Activated CD4-positive, alpha-beta T cell treated with anti-CD3 and anti-CD28 coated beads, Interleukin-2, Interleukin-6, amounts not matched to agents 100 ng/mL and 50 ng/mL, durations not matched to agents 16 hours and 8 hours (primary cell): Measurements from ENCODE around the gene TTC3.

ENCODE experiments used
- DNase-seq: peaks from one replicate; pipeline ENCODE4 v3.0.0-alpha.2; 2020

Gene TTC3

DNA sequence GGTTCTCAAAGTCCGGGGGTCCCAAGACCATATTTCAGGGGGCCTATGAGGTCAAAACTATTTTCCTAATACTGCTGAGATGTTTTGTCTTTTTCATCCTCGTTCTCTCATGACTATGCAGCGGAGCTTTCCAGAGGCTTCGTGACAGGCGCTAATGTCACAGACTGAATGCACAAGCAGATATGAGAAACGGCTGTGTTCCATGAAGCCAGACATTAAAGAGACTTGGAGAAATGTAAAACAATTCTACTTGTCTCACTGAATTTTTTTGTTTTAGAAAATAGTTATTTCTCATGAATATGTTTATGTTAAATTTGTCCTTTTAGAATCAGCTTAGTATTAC is 10.5 kb upstream of the TTC3 start:
- DNase-seq: no peak

DNA sequence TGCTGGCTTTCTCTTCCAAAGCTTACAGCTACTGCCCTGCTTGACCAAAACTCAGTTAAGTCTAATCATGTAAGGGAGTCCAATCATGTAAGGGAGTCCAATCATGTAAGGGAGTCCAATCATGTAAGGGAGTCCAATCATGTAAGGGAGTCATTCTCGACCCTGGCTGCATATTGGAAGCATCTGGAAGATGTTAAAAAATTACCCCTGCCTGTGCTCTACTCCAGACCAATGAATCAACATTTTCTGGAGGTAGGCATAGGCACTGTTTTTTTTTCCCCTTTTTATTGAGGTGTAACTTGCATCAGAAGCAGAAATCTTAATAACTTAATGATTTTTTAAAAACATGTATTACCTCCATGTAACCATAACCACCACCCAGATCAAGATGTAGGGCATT is 9.6 kb upstream of the TTC3 start:
- no peak for DNase-seq

DNA sequence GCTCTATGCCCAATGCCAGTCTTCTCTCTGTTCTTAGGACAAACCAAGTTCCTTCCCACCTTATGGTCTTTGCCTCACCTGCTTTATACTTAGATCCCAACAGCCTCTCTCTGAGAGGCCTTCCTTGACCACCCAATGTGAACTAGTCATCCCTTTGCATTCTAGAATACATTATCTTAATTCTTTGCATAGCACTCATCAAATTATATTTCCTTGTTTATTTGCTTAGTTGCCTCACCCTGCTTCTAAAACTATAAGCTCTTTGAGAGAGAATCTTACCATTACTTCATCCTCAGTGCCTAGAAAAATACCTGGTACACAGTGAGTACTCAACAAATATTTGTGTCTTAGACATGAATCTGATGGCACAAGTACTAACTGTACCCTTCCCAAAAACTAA is 8.2 kb upstream of the TTC3 start:
- no peak for DNase-seq

DNA sequence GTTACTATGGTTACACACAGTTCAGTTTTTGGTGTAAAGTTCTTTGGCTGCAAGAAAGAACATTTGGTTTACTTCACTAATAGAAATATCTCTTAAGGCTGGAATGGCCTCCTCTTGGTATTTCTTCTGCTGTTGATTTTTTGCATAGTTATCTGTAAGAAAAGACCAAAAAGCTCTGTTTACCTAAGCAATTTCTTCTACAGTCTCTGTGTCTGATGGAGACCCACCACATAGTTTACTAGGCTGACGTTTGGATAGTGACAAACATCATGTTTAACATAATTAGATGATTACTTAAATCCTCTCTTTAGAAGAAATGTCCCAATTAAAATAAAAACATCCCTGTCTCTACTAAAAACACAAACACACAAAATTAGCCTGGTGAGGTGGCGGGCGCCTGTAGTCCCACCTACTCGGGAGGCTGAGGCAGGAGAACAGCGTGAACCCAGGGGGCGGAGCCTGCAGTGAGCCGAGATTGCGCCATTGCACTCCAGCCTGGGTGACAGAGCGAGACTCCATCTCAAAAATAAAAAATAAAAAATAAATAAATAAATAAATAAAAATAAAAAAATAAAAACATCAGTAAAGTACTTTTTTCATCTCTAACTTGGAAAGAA is 7.4 kb upstream of the TTC3 start:
- no peak for DNase-seq

DNA sequence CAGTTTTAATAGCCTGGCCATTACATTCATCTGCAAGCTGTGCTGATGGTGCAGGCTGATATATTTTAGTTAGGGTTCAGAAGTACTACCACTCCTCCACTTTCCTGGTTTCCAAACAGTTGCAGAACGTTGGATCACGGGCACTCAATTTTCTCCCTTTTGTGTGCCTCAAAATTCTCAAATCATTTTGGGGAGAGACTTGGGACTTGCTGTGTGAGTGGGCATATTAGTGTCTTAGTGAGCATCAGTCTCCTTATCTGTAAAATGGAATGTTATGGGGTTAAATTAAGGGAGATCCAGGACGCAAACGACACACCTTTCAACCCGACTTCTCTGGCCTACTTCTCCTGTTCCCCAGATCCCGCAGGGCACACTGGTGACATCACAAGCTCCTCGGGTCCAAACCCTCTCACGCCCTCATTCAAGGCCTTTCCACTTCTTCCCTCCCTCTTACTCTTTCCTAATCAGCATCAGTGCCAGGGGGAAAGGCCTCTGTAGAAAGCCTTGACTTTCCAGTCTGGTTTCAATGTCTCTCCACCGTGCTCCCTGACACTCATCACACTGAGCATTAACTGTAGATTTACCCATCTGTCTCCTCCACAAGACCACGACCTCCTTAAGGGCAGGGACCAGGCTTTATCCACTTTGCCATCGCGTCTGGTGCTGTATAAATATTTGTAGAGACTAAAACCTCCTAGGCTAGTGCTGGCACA is 1.3 kb upstream of the TTC3 start:
- peak; percentile 16 for DNase-seq

DNA sequence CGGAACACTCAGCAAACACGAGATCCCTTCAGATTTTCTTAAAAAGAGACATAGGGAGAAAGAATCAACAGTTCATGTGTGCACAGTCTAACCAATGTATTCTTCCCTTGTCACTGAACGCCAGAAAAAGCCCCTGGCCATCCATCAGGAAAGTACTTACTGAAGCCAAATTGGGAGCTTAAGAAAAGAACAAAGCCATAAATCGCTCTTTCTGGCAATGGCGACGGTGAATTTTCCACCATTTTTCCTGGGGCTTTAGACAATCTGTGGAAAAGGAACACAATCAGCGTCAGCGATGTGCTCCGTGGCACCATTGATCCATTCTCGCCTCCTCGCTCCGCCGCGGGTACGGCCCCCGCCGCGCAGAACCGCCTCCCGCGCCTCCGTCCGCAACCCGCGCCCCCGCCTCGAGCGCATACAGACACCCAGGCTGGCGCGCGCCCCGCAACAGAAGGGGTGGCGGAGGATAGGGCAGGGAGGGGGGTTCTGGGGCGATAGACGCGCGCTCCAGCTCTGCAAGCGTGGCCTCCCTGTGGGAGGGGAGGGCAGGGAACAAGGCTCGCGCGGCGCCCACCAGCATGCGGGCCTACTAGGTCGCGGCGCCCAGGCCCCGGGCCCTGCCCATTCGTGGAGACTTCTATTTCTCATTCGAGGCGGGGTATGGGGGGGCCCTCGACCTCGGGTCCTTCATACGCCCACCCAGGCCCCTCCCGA is 623 bp upstream of the TTC3 start:
- peak; percentile 64 for DNase-seq

DNA sequence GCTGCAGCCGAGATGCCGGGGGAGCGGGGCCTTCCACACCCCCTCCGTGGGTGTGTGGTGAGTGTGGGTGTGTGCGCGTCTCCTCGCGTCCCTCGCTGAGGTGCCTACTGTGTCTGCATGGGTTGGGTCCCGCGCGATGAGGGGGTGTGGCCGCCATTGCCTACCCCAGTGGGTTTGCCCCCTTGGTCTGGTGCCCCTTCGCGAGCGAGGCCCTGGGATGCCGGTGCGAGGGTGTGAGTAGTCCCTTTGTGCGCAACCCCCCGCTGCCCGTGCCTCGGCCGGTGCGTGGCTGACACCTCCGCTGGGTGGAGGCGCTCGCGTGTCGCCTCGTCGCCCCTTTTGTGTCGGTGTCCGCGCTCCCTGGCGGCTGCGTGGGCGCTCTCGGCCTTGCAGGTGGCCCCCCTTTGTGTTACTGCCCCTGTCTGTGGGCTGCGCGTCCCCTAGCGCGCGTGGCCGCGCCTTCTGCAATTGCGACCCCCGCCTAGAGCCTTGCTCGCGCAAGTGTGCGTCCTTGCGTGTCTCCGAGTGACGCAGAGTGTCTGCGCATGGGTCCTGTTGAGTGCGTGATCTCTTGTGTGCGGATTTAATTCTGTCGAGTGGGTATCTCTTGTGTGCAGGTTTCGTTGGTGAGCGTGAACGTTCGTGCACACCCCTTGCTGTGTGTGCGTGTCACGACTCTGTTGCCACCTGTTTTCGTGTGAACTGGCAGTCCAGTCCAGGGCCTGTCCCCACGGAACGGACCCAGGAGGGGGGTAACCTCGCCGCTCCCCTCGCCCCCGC is 553 bp downstream of the TTC3 start:
- peak; percentile 59 for DNase-seq

DNA sequence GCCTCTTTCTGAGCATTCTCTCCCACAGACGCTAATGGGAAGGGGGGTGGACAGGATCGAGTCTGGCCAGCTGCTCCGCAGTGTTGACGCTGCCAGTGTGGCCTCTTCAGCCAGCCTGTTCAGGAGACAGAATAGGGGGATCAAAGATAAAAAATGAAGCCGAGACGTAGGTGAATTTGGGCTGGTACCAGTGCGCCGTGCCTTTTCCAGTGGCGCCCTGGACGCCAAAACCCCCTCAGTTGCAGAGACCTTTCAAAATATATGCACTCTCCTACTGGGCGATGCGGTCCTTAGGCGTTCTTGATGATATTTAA is 1.1 kb downstream of the TTC3 start:
- no peak for DNase-seq

DNA sequence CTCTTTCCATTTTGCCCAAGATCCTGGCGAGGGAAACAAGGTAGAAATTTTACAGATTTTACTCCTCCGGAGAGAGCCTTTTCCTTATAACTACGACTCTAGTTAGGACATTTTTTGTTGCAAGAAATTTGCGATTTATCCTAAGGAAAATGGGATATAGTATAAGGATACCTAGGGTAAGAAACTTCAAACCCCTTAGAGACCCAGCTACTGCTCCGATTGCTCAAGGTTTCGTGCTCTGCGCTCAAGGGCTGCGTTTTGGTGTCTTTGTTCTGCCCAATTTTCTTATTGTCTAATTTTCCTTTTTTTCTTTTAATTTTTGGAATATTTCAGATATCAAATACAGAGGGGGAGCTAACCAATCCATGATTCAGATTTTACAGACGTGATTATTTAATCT is 1.5 kb downstream of the TTC3 start:
- no peak for DNase-seq

DNA sequence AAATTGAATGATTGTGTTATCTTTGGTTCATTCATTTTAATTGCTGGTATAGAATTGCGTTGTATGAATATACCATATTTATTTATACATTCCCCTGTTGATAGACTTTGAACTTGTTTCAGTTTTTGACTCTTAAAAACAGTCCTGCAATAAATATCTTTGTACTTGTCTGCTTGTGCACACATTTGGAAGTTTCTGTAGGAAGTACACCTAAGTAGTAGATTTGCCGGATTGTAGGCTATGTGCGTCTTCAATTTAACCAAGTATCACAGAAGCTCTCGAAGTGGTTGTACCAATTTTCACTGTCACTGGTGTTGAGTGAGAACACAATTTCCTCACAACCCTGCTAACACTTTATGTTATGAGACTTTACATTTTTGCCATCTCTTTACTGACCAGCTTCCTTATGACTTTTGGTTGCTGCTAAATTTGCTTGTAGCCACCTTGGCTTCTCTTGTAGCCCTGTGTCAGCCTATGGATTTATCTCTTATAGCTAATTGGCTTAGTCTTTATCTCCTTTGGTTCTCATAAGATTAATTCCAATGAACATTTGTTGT is 2.2 kb downstream of the TTC3 start:
- DNase-seq: no peak

DNA sequence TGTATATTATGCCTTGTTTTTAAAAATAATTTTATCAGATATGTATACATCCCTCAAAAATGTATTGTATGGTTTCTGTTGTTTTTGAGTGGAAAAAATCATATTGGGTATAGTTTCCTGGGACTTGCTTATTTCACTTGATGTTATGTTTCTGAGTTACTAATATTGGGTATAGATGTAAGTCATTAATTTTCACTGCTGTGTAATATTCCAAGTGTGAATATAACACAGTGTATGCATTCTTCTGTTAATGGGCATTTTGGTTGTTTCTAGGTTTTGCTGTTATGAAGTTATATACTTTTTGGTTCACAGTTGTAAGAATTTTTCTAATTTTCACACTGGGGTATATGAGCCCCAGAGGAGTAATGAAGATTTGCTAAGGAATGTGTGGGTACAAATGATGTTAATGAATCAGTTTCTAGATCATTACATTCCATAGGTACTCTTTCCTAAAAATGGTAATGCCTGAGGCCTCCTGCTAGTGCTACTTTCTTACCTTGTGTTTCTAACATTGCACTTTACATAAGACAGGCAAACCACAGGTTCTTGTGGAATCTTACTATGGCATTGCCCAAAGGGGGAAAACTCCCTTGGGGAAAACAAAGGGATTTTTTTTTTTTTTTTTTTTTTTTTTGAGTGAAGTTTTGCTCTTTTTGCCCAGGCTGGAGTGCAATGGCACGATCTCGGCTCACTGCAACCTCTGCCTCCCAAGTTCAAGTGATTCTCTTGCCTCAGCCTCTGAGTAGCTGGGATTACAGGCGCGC is 3.2 kb downstream of the TTC3 start:
- no peak for DNase-seq

DNA sequence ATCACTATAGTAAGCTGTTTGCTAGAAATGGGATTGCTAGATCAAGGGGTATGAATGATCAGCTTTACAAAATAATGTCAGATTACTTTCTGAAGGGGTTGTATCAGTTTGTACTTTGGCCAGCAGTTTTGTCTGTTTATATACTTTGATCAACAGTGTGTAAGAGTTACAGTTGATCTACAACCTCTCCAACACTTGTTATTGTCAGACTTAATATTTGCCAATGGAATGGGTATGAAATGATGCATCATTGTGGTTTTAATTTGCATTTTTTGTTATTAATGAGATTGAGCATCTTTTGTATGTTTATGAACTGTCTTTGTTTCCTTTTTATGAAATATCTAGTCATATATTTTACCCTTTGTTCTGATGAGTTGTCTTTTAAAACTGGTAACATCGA is 4.3 kb downstream of the TTC3 start:
- DNase-seq: no peak

DNA sequence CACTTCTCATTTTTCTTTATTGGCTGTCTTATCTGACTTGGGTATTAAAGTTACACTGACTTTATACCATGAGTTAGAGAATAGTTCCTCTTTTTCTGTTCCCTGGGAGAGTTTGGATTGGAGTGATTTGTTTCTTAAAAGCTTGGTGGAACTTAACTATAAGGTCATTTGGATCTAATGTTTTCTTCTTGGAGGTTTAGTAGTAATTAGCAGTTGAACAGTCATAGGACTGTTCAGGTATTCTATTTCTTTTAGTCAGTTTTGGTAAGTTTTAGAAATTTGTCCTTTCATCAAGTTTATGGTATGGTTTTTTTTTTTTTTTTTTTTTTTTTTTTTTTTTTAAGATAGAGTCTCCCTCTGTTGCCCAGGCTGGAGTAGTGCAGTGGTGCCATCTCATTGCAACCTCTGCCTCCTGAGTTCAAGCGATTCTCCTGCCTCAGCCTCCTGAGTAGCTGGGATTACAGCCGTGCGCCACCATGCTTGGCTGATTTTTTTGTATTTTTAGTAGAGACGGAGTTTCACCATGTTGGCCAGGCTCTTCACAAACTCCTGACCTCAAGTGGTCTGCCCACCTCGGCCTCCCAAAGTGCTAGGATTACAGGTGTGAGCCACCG is 6.3 kb downstream of the TTC3 start:
- DNase-seq: peak; percentile 19

DNA sequence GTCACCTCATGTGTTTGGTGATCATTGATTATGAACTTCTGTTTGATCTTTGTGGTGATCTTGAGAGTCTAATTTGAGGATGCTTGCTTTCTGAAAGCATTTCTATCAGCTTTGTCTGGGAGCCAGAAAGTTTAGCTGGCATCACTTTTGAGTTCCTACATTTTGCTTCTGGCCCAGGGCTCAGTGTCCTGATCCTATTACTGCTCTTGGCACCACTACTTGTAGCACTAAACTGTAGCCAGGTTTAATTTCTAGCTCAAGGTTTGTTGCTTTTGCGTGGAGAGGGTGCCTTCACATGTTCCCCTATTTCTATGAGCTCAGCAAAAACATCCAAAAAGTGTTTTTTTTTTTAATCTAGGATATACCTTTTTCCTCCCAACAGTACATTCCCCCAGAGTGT is 9.3 kb downstream of the TTC3 start:
- no peak for DNase-seq

DNA sequence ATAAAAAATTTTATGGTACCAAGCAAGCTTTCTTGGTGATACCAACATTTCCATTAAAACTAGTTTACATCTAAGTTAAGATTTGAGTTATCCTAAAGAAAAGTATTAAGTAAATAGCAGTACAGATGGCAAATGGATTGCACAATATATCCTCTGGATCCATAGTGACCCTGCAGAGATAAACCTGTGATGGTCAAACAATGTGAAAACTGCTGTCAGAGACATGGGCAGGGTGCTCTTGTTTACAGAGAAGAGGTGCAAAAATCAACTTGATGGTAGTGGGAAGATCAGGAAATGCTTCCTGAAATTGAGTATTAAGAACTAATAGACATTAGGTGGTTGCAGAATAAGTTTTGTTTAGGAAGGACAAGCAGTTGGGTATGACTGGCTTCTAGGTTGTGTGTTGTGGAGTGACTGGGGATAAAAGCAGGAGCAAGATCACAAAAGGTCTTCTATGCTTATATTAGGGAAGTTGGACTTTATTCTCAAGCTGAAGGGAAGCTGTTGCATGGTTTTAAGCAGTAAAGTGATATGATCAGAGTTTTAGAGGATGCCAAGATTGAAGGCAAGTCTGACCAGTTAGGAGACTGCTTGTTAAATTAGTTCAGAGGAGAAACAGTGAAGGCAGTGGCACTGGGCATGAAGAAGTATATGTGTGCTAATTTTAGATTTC is 9.9 kb downstream of the TTC3 start:
- DNase-seq: no peak

DNA sequence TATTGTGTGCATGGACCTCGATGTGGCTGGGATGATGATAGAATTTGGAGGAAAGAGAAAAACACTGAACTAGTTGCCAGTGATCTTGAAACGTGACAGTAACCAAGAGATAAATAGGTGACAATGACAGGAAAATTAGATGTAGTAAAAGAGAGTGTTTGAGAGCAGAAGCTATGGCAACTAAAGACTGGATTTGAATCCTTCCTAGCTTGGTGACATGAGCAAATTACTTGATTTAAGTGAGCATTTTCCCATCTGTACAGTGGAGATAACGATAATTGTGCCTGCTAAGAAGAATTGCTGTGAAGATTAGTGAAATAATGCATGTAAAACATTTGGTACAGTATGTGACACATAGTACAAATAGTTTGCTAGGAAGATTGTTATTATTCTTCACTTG is 12.7 kb downstream of the TTC3 start:
- DNase-seq: no peak

DNA sequence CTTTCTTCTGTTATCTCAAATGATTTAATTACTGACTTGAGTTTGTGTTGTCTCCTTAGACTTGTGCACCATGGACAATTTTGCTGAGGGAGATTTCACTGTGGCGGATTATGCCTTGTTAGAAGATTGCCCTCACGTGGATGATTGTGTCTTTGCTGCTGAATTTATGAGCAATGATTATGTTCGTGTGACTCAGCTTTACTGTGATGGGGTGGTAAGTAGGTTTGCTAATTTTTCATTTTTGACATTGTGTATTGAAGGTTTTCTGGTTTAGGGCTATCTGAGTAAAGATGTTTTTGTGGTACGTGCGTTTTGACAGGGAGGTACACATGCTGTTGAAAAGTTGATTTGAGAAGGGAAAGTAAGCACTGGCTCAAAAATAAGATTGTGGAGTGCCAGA is 14.1 kb downstream of the TTC3 start:
- no peak for DNase-seq

DNA sequence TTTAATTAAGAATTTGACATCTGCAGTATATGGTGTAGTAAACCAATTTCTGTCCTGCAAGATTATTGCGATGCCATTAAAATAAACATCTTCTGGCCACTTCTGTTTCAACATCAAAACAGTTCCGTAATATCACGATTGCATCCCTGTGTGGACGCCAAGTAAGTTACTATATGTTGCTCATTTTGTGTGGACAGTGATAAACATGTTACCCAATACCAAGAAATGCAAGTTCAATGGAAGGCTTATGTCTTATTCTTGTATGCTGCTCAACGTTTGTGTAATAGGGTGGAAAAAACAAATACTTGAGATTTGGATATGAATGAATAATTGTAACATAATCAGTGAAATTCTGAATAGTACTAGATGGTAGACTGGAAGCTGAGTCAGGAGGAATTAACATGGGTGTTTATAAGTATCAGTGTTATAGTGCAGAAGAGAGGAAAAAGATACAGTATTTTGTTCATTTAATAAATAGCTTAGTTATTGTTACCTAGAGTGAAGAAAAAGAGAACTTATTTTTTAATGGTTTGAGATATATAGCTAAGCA is 15.2 kb downstream of the TTC3 start:
- no peak for DNase-seq

DNA sequence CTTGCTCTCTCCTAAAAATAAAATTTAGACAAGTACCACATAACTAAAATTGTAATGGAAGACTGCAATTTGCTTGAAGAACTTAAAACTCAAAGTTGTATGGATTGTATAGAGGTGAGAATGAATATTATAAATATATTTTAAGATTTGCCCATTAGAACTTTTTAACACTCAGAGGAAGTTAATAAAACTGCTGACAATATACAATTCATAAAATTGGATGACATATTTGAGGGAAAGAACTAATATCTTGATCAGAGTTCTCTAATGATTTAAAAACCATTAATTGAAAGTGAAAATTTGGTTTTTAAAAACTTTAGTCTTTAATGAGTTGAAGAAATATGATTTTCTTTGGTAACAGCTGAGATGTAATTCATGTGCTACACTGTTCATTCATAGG is 20.9 kb downstream of the TTC3 start:
- DNase-seq: no peak

DNA sequence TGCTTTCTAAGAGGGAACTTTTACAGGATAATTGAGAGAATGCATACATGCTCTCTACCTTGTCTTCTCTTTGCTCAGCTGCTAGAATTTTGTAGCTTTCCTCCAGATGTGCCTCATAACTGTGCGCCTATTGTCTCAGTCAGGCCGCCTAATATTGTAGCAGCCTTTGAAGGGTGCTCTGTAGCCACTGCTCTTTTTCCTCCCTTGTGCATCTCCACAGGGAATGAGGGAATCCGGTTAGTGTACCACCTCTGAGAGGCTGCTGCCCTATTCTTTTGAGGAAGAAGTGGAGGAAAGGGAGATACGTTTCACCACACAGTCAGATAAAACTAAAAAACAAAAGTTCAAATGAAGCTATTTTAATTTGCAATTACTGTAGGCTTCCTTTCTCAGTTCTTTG is 22.8 kb downstream of the TTC3 start:
- no peak for DNase-seq

DNA sequence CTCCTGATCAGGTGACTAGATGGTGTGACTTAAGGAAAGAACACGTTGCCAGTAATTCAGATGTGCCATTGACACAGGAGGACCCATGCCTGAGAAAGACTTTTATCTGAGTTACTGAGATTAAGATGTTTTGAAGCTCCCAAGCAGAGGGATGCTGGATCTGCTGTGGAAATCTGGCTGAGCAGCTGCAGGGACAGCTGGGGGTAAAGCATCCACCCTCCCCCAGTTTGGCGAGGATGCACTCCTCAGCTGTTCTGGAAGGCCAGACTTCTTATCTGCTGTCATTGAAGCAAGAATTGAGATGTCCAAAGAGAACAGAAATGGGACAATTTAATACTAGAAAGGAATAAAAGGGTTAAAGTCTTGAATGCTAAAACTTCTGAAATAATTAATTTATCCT is 25.7 kb downstream of the TTC3 start:
- DNase-seq: no peak

DNA sequence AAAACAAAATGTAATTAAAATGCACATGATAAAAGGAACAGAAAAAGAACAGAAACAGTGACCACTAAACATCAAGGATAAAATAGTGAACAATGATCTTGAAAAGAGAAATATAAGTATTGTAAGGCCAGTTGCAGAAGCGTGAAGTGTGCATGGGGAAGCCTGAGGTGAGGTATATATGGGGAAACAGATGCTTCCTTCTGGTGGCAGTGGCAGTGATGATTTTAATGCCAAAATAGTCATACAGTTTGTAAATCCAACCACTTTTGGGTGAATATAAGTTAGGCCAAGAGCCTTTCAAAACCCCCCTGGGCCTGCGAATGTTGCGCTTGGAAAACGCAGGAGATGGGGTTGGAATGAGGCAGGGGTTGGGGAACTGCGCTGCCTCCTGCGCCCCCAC is 27.3 kb downstream of the TTC3 start:
- DNase-seq: no peak
